GM23338 (cell line): ENCODE measurements around the gene AK2. TPM values are rescaled to one million over a fixed set of nuclear protein-coding genes. Genes with fewer than 3 reads are reported as not detected.

Experiments used
- ATAC-seq: fragments of 200-7000 bp; cut with Tn5 transposase; 3 replicates; pipeline ENCODE4 v1.9.1; 2020
- DNase-seq: peaks from one replicate; pipeline ENCODE4 v3.0.0-alpha.2; 2015; ENCODE audit warnings: low spot score
- H2AFZ ChIP-seq: fragments of 200-600 bp; sonication (generic); 2 replicates; pipeline ENCODE4 v1.8.0; 2016; ENCODE audit warnings: antibody characterized with exemption, mild to moderate bottlenecking, moderate library complexity
- H3F3A ChIP-seq: fragments of 200-600 bp; sonication (generic); replicated peaks from 2 replicates; pipeline ENCODE4 v1.8.0; 2017; ENCODE audit warnings: antibody characterized with exemption, mixed run types, low read depth
- H3K27ac ChIP-seq: fragments of 200-600 bp; sonication (generic); 2 replicates; pipeline ENCODE4 v1.6.1; 2016; ENCODE audit warnings: low read depth
- H3K27me3 ChIP-seq: fragments of 200-600 bp; sonication (generic); 2 replicates; pipeline ENCODE4 v1.8.0; 2016; ENCODE audit warnings: mild to moderate bottlenecking, mixed run types, moderate library complexity; ENCODE audit not compliant: insufficient read depth
- H3K36me3 ChIP-seq: fragments of 200-600 bp; sonication (generic); 2 replicates; pipeline ENCODE4 v1.8.0; 2016; ENCODE audit warnings: mild to moderate bottlenecking; ENCODE audit not compliant: insufficient read depth
- H3K4me1 ChIP-seq: fragments of 200-600 bp; sonication (generic); 2 replicates; pipeline ENCODE4 v1.8.0; 2016; ENCODE audit warnings: mild to moderate bottlenecking, moderate library complexity; ENCODE audit not compliant: insufficient read depth
- H3K4me2 ChIP-seq: fragments of 200-600 bp; sonication (generic); 2 replicates; pipeline ENCODE4 v1.7.1; 2017; ENCODE audit warnings: mixed run types
- H3K4me3 ChIP-seq: fragments of 200-600 bp; sonication (generic); 2 replicates; pipeline ENCODE4 v1.6.1; 2016; ENCODE audit warnings: mixed run types
- H3K79me2 ChIP-seq: fragments of 200-600 bp; sonication (generic); replicated peaks from 2 replicates; pipeline ENCODE4 v1.8.0; 2017; ENCODE audit warnings: mild to moderate bottlenecking; ENCODE audit not compliant: insufficient read depth
- H3K9me2 ChIP-seq: fragments of 200-600 bp; sonication (generic); 2 replicates; pipeline ENCODE4 v1.8.0; 2017; ENCODE audit not compliant: insufficient read depth
- H4K20me1 ChIP-seq: fragments of 200-600 bp; sonication (generic); replicated peaks from 2 replicates; pipeline ENCODE4 v1.8.0; 2017; ENCODE audit warnings: mild to moderate bottlenecking; ENCODE audit not compliant: insufficient read depth
- H3K27ac Mint-ChIP-seq: 2 replicates; pipeline ENCODE4 v1.8.0; 2020; ENCODE audit warnings: inconsistent platforms, mild to moderate bottlenecking, moderate library complexity, mixed read lengths
- H3K27me3 Mint-ChIP-seq: 3 replicates; pipeline ENCODE4 v1.8.0; 2022; ENCODE audit warnings: low read depth, mild to moderate bottlenecking, moderate library complexity, mixed read lengths, inconsistent platforms; ENCODE audit not compliant: insufficient read depth, poor library complexity
- H3K36me3 Mint-ChIP-seq: 3 replicates; pipeline ENCODE4 v1.8.0; 2021; ENCODE audit warnings: low read depth, mild to moderate bottlenecking, inconsistent platforms, moderate library complexity, mixed read lengths
- H3K4me1 Mint-ChIP-seq: 3 replicates; pipeline ENCODE4 v1.8.0; 2020; ENCODE audit warnings: mild to moderate bottlenecking, inconsistent platforms, mixed read lengths
- H3K4me3 Mint-ChIP-seq: 3 replicates; pipeline ENCODE4 v1.8.0; 2021; ENCODE audit warnings: moderate library complexity, mild to moderate bottlenecking, inconsistent platforms, mixed read lengths
- H3K9me3 Mint-ChIP-seq: 3 replicates; pipeline ENCODE4 v1.8.0; 2020; ENCODE audit warnings: moderate library complexity, mild to moderate bottlenecking, inconsistent platforms, mixed read lengths
- EZH2 ChIP-seq: fragments of 200-600 bp; sonication (generic); IDR thresholded peaks from one replicate; pipeline ENCODE4 v1.8.0; 2017; ENCODE audit warnings: antibody characterized with exemption, mild to moderate bottlenecking, low read depth; ENCODE audit not compliant: unreplicated experiment
- JUNB ChIP-seq: IDR thresholded peaks from one replicate; pipeline ENCODE4 v1.6.1; 2016; ENCODE audit warnings: antibody characterized with exemption; ENCODE audit not compliant: unreplicated experiment
- STAT1 ChIP-seq: IDR thresholded peaks from one replicate; pipeline ENCODE4 v1.6.1; 2016; ENCODE audit warnings: antibody characterized with exemption; ENCODE audit not compliant: unreplicated experiment
- ZNF114 ChIP-seq: fragments of 250-450 bp; sonication (Bioruptor Pico); IDR thresholded peaks from 2 replicates; pipeline ENCODE4 v1.5.0; 2020; ENCODE audit warnings: mild to moderate bottlenecking, moderate library complexity
- ZNF331 ChIP-seq: fragments of 250-450 bp; sonication (Bioruptor Pico); IDR thresholded peaks from 2 replicates; pipeline ENCODE4 v1.5.0; 2020; ENCODE audit warnings: low read depth, mild to moderate bottlenecking, moderate library complexity
- polyA plus RNA-seq: library from polyadenylated mRNA; unstranded; fragments of >200 nt; fragmentation: Nextera tagmentation; extraction: Ambion mirVana; gene quantifications from 2 replicates; pipeline ENCODE4 v1.2.1, GENCODE V29; 2016
- total RNA-seq: library from RNA; depleted of rRNA; stranded (reverse); fragments of >200 nt; shearing (Covaris generic); gene quantifications from 2 replicates; pipeline ENCODE4 v1.2.3, GENCODE V29; 2014
- TF ChIP-seq, protein P1 (sequence below): fragments of 250-450 bp; sonication (Bioruptor Pico); IDR thresholded peaks from 2 replicates; pipeline ENCODE4 v1.5.0; 2020; ENCODE audit warnings: mild to moderate bottlenecking, moderate library complexity
- TF ChIP-seq, protein P2 (sequence below): IDR thresholded peaks from 2 replicates; pipeline ENCODE4 v1.6.1; 2016; ENCODE audit warnings: antibody characterized with exemption

Gene AK2
- total and polyA plus RNA-seq, 2 experiments from 2014 or later: 125 to 142 TPM

DNA sequence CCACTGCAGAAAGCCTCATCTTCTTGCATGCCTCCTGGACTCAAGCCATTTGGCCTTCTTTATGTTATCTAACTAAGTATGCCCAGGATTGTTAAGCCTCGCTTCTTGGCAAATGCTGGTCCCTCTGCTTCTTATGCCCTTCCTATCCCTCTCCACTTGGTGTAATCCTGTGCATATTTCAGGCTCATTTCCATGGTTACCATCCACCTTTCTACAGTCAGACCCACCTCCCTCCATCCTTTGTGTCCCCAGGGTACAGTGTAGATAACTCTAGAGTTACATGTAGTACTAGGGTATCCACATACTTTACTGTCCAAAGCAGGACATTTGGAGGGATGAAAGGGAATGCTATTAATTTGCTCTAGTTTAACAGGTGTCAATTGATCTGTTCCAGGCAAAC is 65.5 kb downstream of the AK2 start (continued):
- TF ChIP-seq, protein P1, sequence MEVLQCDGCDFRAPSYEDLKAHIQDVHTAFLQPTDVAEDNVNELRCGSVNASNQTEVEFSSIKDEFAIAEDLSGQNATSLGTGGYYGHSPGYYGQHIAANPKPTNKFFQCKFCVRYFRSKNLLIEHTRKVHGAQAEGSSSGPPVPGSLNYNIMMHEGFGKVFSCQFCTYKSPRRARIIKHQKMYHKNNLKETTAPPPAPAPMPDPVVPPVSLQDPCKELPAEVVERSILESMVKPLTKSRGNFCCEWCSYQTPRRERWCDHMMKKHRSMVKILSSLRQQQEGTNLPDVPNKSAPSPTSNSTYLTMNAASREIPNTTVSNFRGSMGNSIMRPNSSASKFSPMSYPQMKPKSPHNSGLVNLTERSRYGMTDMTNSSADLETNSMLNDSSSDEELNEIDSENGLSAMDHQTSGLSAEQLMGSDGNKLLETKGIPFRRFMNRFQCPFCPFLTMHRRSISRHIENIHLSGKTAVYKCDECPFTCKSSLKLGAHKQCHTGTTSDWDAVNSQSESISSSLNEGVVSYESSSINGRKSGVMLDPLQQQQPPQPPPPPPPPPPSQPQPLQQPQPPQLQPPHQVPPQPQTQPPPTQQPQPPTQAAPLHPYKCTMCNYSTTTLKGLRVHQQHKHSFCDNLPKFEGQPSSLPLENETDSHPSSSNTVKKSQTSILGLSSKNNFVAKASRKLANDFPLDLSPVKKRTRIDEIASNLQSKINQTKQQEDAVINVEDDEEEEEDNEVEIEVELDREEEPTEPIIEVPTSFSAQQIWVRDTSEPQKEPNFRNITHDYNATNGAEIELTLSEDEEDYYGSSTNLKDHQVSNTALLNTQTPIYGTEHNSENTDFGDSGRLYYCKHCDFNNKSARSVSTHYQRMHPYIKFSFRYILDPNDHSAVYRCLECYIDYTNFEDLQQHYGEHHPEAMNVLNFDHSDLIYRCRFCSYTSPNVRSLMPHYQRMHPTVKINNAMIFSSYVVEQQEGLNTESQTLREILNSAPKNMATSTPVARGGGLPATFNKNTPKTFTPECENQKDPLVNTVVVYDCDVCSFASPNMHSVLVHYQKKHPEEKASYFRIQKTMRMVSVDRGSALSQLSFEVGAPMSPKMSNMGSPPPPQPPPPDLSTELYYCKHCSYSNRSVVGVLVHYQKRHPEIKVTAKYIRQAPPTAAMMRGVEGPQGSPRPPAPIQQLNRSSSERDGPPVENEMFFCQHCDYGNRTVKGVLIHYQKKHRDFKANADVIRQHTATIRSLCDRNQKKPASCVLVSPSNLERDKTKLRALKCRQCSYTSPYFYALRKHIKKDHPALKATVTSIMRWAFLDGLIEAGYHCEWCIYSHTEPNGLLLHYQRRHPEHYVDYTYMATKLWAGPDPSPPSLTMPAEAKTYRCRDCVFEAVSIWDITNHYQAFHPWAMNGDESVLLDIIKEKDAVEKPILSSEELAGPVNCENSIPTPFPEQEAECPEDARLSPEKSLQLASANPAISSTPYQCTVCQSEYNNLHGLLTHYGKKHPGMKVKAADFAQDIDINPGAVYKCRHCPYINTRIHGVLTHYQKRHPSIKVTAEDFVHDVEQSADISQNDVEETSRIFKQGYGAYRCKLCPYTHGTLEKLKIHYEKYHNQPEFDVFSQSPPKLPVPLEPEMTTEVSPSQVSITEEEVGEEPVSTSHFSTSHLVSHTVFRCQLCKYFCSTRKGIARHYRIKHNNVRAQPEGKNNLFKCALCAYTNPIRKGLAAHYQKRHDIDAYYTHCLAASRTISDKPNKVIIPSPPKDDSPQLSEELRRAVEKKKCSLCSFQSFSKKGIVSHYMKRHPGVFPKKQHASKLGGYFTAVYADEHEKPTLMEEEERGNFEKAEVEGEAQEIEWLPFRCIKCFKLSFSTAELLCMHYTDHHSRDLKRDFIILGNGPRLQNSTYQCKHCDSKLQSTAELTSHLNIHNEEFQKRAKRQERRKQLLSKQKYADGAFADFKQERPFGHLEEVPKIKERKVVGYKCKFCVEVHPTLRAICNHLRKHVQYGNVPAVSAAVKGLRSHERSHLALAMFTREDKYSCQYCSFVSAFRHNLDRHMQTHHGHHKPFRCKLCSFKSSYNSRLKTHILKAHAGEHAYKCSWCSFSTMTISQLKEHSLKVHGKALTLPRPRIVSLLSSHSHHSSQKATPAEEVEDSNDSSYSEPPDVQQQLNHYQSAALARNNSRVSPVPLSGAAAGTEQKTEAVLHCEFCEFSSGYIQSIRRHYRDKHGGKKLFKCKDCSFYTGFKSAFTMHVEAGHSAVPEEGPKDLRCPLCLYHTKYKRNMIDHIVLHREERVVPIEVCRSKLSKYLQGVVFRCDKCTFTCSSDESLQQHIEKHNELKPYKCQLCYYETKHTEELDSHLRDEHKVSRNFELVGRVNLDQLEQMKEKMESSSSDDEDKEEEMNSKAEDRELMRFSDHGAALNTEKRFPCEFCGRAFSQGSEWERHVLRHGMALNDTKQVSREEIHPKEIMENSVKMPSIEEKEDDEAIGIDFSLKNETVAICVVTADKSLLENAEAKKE (CRISPR knock-in tag): no peak
- TF ChIP-seq STAT1 (no peak), ZNF114 (CRISPR knock-in tag) (no peak)

DNA sequence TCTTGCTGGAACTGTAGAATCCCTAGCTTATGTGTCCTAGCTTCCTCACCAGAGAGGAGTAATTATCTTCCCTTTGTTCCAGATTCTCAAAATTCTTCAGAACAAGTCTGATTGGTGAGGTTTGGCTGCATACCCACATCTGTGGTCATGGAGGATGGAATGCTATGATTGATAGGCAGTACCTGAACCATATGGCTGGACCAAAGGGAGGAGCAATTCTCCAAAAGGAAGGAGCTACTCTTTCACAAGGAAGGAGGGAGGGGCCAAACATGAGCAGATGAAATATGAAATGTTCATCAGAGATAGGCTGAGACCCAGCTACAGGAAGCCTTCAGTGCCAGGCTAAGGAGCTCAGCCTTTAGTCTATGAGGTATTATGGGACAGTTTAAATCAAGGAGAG is 67.1 kb downstream of the AK2 start:
- H3K4me3 ChIP-seq: no peak overlapping the region
- Mint-ChIP-seq H3K27me3 (peaks cover 25% of the 10 kb centered on the region), H3K36me3 (no peaks in the 10 kb centered on the region; the same call in 2 of the 3 replicates), H3K27ac (no peak overlapping the region), H3K4me1 (peaks cover 13% of the 10 kb centered on the region), H3K4me3 (no peak overlapping the region), H3K9me3 (no peaks in the 10 kb centered on the region; the same call in 2 of the 3 replicates)
- ATAC-seq: no peak
- no peaks in the 10 kb centered on the region for H3K79me2 ChIP-seq
- no peak for DNase-seq
- no peaks in the 10 kb centered on the region for H4K20me1 ChIP-seq
- H3K27me3 ChIP-seq: peaks cover 48% of the 10 kb centered on the region
- H3K36me3 ChIP-seq: no peaks in the 10 kb centered on the region
- peaks cover 7% of the 10 kb centered on the region; the same call in 1 of the 2 replicates for H3K9me2 ChIP-seq
- H3F3A ChIP-seq: no peaks in the 10 kb centered on the region
- H3K4me1 ChIP-seq: peaks cover 12% of the 10 kb centered on the region
- no peak overlapping the region for H3K27ac ChIP-seq
- no peak overlapping the region for H2AFZ ChIP-seq
- H3K4me2 ChIP-seq: no peak overlapping the region
- TF ChIP-seq ZNF331 (CRISPR knock-in tag) (no peak), EZH2 (no peak), STAT1 (no peak), JUNB (no peak)
- TF ChIP-seq, protein P1 (CRISPR knock-in tag): no peak
- TF ChIP-seq, protein P2, sequence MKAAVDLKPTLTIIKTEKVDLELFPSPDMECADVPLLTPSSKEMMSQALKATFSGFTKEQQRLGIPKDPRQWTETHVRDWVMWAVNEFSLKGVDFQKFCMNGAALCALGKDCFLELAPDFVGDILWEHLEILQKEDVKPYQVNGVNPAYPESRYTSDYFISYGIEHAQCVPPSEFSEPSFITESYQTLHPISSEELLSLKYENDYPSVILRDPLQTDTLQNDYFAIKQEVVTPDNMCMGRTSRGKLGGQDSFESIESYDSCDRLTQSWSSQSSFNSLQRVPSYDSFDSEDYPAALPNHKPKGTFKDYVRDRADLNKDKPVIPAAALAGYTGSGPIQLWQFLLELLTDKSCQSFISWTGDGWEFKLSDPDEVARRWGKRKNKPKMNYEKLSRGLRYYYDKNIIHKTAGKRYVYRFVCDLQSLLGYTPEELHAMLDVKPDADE: no peak
